ENCODE results near the gene PHKA2.
"Not testable (repeated sequence)": the region's sequence is repeated elsewhere in the genome, so short reads cannot be mapped to it uniquely, and the experiment has no call there.

PHKA2 gene

DNA sequence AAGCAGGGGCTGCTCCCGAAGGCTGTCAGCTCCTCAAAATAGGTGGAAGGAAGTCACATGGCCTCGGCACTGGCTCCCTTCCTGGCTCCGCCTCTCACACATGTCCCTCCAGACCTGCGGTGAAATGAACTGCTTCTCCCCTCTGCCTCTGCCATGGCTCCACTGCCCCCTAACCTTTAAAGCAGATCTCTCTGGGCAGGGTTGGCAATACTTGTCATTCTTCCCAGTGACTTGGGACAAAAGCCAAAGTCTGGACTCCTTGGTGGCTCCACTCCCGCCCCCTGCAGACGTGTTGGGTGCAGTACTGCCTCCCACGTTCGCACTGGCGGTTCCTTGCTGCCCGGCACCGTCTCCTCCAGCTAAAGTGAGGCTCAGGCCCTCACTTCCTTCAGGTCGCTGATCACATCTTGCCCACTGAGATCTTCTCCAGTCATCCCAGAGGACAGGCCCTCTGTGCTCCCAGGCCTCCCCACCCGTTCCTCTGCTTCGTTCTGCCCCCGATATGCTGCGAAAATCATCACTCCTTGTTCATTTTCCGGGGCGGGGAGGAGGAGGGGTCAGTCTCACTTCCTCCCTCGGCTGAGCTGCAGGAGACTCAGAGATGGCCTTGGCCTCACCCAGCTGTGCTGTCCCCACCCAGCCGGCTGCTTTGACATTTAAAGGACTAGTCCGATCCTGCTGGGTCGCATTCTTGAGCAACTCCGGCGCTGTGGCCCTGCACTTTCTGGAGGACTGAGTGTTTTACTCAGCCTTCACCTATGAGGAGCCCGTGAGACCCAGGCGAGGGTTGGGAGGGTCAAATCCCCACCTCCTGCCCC lies 97.4 kb downstream of the PHKA2 start:
- DNase-seq = peak; percentile 36

DNA sequence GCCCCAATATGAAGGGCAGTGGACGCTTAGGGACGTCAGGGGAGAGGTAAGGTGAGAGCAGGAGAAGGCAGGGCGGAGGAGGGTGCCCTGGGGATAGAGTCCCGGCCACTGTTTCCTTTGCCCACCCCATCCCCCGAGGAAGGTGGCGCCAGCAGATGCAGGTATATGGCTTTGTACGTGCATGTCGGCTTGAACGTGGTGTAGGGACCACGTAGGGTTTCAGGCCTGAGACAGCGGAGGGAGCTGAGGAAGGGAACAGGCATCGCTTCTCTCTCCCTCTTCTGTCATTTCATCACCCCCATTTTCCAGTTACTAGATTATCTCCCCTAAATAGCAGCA lies 97.9 kb downstream of the PHKA2 start:
- DNase-seq = no peak

DNA sequence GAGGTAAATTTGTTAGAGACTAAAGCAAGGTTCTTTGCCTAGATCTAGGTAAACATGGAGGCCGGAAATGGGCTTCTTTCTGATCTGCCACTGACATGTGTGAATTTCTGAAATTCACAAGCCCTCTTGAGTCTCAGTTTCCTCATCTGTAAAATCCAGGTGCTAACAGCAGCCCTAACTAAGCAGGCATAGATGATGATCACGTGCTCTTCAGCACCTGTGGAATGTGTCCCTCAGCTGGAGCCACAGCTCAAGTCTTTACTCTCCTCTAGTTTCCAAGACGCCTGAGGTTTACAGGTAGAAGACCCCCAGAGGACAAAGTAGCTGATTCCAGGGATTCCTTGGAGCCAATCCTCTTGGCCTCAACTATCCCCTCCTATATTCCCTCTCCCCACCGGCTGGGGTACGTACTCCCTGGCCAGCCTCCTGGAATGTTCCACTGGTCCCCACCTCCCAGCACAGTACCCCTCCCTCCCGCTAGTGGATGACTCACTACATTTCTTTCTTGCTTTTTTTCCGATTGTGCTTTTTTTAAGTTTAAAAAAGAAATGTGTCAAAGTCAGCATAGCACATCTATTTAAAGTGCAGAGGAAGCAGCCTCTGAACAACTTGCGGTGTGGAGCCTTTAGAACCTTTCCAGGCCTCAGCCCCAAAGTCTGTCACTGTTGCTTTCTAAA lies 98.4 kb downstream of the PHKA2 start:
- DNase-seq = no peak

DNA sequence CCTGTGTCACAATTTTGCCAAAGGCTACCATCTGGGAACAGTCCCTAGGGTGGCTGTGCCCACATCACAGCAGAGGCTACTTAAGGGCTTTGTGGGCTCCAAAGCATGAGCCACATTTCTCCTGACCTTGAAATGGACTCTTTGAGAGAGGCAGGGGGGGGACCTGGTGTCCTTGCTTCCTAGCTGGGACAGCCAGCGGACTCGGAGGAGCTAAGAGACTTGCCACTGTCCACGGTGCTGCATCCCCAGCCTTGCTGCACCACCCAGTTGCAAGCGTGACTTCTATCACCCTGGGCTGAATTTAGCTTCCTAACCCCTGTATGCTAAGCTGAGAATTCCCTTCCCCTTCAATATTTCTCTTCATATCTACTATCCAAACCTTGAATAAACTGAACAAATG lies 99.0 kb downstream of the PHKA2 start:
- DNase-seq = no peak

- no peak for DNase-seq
Observed at GRCh38 chrX:18883961-18884765, 99.8 kb downstream of the PHKA2 start.

DNA sequence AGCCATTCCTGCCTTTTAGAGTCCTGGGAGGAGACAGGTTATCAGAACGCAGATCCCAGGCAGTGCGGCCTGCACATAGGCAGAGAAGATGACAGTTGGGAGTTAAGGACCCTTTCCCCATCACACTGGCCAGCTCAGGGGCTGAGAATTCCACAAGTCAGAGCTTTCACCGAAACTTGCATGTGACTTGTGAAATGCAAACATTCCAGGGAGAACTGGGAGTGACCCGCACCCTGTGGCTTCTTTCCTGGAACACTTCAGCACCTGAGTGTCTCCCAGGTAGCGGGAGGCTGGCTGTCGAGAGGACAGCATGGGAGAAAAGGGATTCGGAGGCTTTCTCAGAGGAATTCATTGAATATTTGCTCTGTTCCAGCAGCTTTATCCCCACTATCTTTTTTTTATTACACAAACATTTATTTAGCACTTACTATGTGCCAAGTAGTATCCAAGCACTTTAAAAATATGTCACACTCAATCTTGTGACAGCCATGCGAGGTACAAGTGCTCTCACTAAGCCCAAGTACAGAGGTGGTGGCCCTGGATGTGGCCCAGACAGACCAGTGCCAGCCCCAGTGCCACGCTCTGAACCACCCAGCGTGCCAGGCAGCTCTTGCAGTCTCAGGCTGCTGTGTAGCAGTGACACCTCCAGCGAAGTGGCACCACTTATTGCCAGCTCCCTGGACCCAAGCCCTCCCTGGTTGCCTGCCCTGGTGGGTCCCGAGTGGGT lies 100.5 kb downstream of the PHKA2 start:
- DNase-seq = no peak

- DNase-seq = no peak
Observed at GRCh38 chrX:18879144-18879543, 104.8 kb downstream of the PHKA2 start.

DNA sequence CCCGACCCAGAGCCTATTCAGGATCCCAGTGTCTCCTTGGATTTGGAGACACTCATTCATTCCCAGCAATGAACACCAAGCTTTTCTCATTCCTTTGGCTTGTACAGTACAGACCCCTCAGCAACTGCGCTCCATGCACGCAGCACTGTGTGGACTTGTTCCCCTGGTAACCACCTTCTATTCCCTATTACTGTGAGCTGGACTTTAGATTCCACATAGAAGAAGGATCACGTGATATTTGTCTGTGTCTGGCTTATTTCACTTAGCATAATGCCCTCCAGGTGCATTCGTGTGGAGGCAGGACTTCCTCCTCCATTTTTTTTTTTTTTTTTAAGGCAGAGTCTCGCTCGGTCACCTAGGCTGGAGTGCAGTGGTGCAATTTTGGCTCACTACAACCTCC lies 106.4 kb downstream of the PHKA2 start:
- no peak for DNase-seq

GRCh38 chrX:18875256-18875878 lies 108.5 kb downstream of the PHKA2 start:
- no peak for DNase-seq

- no peak for DNase-seq
Observed at GRCh38 chrX:18874560-18875255, 109.2 kb downstream of the PHKA2 start.

DNA sequence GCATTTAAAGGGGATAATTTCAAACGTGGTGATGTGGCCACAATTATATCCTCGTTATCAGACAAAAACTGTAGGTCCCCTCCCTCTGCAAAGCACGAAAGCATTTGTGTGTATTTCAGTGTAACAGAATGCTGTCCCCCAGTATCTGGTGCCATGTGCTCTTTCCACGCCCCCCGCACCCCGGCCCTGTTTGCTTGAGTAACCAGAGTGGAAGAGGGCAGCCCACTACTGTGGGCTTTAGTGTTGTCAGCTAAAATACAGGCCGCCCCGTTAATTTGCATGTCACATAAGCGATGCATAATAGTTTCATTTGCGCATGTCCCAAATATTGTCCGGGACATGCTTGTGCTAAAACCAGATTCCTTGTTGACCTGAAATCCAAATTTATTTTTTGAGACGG lies 110.1 kb downstream of the PHKA2 start:
- DNase-seq = no peak

DNA sequence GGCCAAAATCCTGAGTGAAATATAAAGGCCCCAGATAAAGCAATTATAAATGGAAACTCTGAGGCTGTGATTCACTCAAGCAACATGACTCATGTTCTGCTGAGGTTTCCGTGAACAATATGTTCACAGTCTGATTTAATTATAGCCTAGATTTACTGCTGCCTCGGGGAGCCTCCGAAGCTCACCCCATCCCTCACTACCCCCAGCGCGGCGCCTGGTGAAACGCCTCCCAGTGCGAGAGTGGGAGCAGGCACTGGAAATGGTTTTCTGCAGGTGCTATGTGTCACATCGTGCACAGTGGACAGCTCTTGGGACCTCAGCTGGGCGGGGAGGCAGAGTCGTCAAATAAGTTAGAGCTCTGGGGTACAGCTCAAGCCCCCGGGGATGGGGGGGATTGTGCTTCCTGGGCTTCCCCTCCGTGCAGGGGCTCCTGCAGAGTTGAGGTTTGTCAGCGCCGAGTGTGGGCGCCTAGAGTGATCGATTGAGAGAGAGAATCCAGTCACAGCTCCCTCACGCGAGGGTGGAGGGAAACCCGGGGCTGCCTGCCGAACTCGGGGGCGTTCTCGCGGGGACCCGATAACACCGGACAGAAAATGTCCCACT lies 110.6 kb downstream of the PHKA2 start:
- peak; percentile 12 for DNase-seq

DNA sequence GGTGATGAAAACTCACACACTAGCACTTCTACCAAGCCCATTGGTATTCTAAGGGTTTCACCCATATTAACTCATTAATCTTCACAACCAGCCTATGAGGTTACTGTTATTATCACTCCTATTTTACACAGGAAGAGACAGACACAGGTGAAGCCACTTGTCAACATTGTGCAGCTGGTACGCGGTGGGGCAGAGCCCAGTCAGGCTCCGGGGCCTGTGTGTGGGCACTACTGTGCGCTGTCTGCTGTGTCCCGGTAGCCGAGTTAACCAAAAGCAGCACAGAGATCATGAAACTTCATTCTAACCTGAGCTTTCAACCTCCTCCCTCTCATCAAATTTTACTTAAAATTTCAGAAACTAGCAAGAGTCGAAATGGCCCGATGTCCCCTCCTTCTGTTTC lies 111.3 kb downstream of the PHKA2 start:
- DNase-seq = no peak

- no peak for DNase-seq
Observed at GRCh38 chrX:18871970-18872369, 111.9 kb downstream of the PHKA2 start.

DNA sequence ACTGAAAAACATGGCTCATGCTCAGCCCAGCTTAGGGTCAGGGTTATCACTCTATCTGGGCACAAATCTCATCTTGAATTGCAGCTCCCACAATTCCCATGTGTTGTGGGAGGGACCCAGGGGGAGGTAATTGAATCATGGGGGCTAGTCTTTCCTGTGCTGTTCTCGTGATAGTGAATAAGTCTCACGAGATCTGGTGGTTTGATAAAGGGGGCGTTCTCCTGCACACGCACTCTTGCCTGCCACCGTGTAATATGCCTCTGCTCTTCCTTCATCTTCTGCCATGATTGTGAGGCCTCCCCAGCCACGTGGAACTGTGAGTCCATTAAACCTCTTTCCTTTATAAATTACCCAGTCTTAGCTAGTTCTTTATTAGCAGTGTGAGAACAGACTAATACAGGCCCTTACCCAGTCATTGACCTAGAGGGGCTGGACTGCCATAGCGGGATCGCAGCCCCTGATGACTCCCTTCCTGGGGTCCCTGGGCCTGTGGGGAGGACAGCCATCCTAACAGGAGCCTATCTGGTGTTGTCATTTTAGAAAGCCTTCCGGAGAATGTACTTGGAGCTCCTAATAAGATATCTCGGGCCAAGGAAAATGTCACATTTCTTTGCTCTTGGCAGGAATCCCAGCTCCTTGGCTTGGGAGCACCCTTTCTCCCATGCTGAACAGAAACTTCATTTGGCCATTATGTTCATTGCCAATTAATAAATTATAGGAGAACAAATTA lies 112.6 kb downstream of the PHKA2 start:
- no peak for DNase-seq

GRCh38 chrX:18864390-18864920 lies 119.5 kb downstream of the PHKA2 start:
- no peak for DNase-seq

GRCh38 chrX:18861511-18861910 lies 122.4 kb downstream of the PHKA2 start:
- no peak for DNase-seq

- no peak for DNase-seq
Observed at GRCh38 chrX:18856645-18856997, 127.3 kb downstream of the PHKA2 start.

DNA sequence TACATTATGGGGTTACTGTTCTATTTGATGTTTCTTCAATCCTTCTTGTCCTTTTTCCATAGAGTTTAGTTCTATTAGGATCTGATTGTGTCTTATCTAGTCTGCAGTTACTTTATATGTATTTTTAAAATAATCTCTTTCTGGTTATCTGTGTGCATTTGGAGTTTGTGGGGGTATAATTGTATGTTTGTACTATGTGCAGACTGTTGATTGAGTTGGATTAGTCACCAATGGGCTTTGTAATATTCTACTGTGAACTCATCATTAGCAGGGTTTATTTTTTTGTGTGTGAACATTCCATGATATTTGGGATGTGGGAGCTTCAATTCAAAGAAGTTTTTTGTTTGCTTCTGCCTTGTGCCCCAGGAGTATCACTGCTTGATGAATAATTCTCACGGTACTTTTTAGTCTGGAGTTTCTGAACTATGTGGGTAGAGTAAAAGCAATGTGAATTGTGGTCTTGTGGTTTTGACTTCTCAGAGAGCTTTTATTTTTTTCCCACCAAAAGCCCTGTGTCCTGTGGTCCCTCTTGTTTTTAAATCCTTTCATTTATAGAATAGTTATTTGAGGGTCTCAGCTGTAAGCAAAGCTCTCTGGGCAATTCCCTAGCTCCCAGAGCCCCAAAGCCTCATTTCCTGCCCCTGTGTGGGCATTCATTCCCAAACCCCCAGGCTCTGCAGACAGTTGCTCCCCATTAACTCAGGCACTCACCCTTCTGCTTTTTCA lies 127.8 kb downstream of the PHKA2 start:
- DNase-seq = no peak

GRCh38 chrX:18847901-18848300 lies 136.0 kb downstream of the PHKA2 start:
- not testable (repeated sequence) for DNase-seq
